HG03045 (cell line): ENCODE results near the gene MRM2.
"Not testable (repeated sequence)": the region's sequence is repeated elsewhere in the genome, so short reads cannot be mapped to it uniquely, and the experiment has no call there.

Experiments used
- ATAC-seq: cut with Tn5 transposase; IDR thresholded peaks from one replicate; pipeline ENCODE4 v1.9.1; 2021; ENCODE audit warnings: mild to moderate bottlenecking, moderate library complexity; ENCODE audit not compliant: unreplicated experiment

MRM2 gene

GRCh38 chr7:2269089-2269990 lies 27.3 kb upstream of the MRM2 start:
- ATAC-seq, result not testable (repeated sequence)

- no peak for ATAC-seq
Observed at GRCh38 chr7:2266911-2267310, 24.9 kb upstream of the MRM2 start.

DNA sequence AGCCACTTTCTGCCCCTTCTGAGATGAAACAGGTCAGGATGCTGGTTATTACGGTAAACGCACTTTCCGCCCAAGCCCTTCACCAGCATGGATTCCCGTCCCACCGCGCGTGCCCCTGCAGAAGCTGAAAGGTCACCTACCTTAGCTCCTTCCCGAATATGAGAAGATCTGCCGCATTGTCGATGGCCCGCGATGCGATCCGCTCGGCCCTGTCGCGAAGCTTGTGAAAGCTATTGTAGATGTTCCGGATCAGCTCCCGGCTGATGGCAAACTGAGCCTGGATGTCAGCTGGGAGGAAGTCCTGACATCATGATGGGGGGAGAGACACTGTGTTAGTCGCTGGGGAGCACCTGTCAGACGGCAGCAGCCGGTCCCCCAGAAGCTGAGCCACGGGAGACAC lies 22.2 kb upstream of the MRM2 start:
- ATAC-seq, result no peak

GRCh38 chr7:2263176-2263575 lies 21.2 kb upstream of the MRM2 start:
- no peak for ATAC-seq

GRCh38 chr7:2261611-2262010 lies 19.6 kb upstream of the MRM2 start:
- ATAC-seq, result no peak

GRCh38 chr7:2260820-2261219 lies 18.8 kb upstream of the MRM2 start:
- no peak for ATAC-seq

DNA sequence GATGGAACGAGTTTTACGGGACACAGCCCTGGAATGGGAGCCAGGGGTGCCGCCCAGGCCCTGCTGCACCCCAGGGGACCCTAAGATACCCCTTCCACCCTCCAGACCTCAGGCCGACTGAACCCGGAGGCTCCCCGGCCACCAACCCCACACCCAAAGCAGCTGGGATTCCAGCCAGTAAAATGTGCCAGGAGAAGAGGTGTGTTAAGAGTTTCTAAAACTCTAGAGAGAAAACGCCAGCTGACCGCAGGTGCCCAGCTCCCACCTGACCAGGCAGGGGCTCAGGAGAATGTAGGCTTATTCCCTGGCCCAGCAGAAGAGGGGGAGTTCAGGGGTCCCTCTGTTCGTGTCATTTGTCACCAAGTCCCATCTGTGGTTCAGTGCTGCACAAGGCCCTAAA lies 17.5 kb upstream of the MRM2 start:
- ATAC-seq, result no peak

DNA sequence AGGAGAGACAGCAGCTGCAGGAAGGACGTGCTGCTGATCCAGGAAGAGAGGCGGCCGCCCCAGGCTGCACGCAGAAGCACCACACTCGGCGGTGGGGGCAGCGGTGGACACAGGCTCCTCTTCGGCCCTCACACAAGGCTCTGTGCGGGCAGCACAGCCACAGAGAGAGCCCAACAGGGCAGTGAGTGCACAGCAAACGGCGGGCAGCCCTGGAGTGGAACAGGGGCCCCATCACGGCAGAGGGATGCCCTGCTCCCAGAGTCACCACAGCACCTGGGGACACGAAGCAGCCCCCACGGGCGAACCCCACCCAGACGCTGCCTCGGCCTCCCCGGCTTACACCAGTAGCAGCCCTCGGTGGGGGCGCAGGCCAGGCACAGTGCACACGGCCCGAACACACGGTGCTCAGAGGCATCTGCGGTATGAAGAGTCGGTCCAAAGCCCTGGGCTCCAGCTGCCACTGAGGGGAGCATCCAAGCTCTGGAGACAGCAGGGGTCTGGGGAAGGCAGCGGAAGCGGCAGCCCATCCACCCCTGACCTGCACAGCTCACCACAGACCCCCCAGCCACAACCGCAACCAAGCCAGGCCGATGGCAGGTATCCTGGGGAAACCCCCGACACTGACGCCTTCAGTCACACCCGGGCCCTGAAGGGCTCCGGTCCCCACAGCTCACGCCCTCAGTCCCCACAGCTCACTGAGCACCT lies 16.8 kb upstream of the MRM2 start:
- ATAC-seq, result peak; percentile 58

GRCh38 chr7:2257651-2258050 lies 15.6 kb upstream of the MRM2 start:
- ATAC-seq, result no peak

GRCh38 chr7:2257046-2257551 lies 15.1 kb upstream of the MRM2 start:
- no peak for ATAC-seq

GRCh38 chr7:2256306-2257045 lies 14.5 kb upstream of the MRM2 start:
- ATAC-seq, result no peak

DNA sequence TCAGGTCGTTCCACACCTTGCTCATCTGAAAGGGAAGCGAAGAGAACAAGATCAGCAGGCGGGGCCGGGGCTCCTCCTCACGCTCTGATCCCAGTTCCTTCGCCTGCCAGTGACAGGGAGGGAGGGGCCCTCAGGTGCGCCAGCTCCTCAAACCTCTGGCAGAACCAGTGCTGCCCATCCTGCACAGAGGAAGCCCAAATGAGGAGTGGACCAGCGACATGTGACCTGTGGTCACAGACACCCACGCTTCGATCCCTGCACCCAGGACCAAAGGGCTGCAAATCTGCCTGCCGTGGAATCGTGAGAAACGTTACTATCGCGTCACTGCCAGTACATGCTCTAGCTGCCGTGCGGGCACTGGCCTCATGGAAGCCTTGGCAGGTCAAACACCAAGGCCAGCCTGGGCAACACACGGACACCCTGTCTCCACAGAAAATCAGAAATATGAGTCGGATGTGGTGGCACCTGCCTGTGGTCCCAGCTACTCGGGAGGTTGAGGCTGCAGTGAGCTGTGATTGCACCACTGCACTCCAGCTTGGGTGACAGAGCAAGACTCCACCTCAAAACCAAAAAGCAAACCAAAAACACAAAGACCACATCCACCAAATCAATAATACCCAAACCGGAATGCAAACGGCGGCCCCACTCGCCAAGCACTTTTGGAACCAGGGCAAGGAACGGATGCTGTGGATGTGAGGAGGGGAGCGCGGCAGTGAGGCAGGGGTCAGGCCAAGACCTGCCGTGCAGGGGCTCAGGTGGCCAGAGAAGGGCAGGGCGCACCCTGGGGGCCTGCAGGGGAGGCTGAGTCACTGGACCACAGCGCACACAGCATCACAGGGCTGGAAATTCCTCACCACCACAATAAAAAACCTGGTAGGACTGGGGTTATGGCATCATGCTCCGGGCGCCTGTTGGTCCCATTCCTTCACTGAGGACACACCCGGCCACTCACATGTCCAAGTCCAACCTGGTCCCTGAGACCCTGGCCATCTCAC lies 13.4 kb upstream of the MRM2 start:
- ATAC-seq, result no peak

DNA sequence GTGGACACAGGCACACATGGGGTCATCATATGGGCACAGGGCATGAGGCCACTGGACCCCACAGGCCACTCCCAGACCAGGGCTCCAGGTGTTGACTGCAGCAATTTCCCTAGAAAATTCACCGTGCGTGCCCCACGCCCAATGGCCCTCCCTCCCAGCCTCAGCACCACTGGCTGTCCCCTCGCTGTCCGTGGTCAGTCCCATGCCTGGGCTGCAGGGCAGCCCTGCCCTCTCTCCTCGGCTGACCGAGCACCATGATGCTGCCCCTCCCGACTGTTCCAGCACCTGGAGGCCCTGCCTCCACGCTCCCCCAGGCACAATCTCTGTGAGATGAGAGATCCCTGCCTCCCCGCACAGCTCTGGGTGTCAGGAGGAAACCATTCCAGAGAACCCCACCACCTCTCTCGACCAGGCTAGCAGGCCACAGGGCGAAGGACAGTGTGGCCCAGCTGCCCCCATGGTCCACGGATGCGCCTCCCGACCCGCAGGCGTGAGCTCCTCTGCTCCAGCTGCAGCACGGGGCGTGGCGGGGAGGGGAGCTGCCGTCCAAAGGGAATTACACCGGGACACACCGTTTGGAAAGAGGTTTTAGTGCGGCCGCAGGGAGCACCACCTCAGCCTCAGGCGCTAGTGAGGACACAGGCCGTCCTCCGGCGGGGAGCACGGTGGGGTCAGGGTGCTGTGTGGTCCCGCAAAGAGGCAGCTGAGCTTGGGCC lies 12.6 kb upstream of the MRM2 start:
- ATAC-seq, result no peak

GRCh38 chr7:2253525-2254244 lies 11.7 kb upstream of the MRM2 start:
- ATAC-seq, result no peak

DNA sequence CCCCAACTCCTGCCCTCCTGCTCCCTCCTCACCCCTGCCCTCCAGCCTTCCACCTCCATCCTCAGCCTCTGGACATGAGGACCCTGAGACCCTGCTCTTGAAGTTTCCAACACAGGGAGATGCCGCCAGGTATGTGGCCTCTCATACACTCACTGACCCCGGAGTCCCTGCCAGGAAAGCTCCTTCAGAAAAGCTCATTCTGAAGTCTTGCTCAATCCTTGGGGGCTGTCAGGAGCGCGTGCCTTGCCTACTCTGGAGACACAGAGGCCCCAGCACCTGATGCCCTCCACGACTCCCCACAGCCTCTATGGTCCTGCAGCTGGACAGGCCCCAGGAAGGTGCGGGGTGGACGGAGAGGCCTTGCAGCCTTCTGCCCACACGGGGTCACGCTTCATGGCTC lies 11.0 kb upstream of the MRM2 start:
- ATAC-seq, result no peak

GRCh38 chr7:2251841-2252771 lies 10.1 kb upstream of the MRM2 start:
- ATAC-seq, result no peak

GRCh38 chr7:2251381-2251780 lies 9.4 kb upstream of the MRM2 start:
- ATAC-seq, result no peak
